GM12891 (cell line): Measurements from ENCODE around the gene HEY2.

ENCODE experiments used
- POLR2A ChIP-seq: IDR thresholded peaks from 2 replicates; pipeline ENCODE4 v1.6.1; 2011; ENCODE audit warnings: low read depth, low read length, control low read depth
- TAF1 ChIP-seq: IDR thresholded peaks from 2 replicates; pipeline ENCODE4 v1.6.1; 2011; ENCODE audit warnings: low read depth, low read length, control low read depth

GRCh38 chr6:125741336-125741735, 8.1 kb upstream of the HEY2 start:
- TF ChIP-seq POLR2A (no peak), TAF1 (no peak)
